LHCN-M2 (cell line): ENCODE data around the gene SCAMP5. TPM values are rescaled to one million over a fixed set of nuclear protein-coding genes. Genes with fewer than 3 reads are reported as not detected.

ENCODE experiments used
- DNase-seq: peaks from one replicate; pipeline ENCODE4 v3.0.0-alpha.2; 2012; ENCODE audit warnings: low read depth
- polyA plus RNA-seq: library from polyadenylated mRNA; unstranded; fragments of >200 nt; gene quantifications from one replicate; pipeline ENCODE4 v1.2.1, GENCODE V29; 2012; ENCODE audit warnings: missing spikeins
- total RNA-seq: library from RNA; depleted of rRNA; stranded (reverse); fragments of >200 nt; gene quantifications from 2 replicates; pipeline ENCODE4 v1.2.3, GENCODE V29; 2014; rRNA removed

The SCAMP5 gene, protein sequence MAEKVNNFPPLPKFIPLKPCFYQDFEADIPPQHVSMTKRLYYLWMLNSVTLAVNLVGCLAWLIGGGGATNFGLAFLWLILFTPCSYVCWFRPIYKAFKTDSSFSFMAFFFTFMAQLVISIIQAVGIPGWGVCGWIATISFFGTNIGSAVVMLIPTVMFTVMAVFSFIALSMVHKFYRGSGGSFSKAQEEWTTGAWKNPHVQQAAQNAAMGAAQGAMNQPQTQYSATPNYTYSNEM
- 0.51 and 0.98 TPM in 2 replicates for total RNA-seq
- polyA plus RNA-seq: 1.6 TPM

DNA sequence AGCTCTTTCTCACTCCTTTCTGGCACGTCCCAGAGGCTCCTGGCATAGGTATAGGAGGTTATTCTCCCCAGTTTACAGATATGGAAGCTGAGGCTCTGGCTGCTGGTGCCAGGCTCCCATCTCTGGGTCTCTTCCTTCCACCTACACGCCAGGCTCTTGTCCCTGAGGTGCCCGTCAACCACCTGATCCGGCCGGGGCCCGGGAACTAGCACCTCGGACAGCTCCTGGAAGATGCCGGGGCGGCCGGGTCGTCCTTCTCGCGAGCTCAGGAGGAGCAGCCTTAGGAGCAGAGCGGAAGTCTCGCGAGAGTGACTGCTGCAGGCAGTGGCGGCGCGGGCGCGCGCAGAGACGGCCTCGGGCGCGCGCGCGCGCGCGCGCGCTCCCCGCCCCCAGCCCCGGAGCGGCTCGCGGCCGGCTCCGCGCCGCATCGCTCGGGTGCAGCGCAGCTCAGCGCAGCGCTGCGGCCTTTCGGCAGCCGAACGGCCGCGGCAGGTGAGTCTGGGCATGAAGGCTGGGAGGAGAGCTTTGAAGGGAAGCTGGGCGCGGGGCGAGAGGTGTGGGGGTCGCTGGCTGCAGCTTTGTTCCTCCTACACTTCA, at the start of gene SCAMP5:
TSS of gene SCAMP5 (plus strand) at position 382 of the 597 bp plus-strand sequence. CDS start 16,277 bp downstream, outside the sequence.
- peak; percentile 80 for DNase-seq

DNA sequence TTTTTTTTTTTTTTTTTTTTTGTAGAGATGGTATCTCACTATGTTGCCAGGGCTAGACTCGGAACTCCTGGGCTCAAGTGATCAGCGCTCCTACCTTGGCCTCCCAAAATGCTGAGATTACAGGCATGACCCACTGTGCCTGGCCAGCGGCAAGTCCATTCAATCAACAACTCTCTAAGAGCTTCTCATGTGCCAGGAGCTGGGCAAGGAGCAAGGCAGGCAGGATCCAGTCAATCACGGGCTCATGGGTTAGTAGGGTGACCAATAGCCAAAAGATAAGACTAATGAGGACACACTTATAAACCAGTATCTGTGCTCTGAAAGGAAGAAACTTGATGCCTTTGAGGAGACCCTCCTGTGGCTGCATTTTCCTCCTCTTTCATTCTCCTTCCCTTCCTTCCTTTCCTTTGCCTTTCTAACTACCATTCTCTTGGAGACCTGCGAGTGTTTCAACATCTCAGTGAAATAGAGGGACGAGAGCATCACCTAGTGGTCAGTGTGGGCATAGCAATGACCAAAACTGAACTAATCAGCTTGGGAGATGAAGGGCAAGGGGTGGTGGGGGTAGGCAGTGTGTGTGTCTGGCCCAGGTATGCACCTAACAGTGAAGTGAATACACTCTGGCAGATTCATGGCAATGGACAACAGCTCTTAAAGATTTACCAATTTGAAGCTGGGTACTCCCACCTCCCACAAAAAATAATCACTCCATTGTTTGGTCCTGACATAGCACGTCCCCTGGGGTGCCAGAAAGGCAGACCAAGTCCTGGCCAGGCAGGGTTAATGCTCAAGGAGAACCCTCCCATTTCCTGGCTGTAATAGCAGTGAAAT, 45.1 kb upstream of the SCAMP5 start:
- DNase-seq: peak; percentile 66

GRCh38 chr15:74951006-74951405, 44.4 kb upstream of the SCAMP5 start:
- no peak for DNase-seq

DNA sequence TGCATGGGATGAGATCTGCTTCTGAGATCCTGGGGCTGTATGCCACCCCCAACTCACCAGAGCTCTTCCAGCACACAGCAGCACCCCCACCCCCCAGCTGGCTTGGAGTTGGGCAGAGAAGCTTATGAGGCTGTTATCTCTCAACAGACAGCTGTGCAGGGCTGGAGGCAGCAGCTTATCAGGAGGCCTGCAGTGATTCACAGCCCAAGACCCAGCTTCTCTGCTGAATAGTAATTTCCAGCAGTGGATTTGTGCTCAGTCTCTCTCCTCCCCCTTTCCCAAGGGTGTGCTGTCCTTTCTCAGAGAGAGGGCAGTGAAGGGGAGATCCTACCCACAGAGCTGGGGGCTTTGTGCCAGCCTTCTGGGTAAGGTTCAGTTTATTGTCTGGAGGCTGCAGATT, 40.8 kb upstream of the SCAMP5 start:
- DNase-seq: peak; percentile 37

DNA sequence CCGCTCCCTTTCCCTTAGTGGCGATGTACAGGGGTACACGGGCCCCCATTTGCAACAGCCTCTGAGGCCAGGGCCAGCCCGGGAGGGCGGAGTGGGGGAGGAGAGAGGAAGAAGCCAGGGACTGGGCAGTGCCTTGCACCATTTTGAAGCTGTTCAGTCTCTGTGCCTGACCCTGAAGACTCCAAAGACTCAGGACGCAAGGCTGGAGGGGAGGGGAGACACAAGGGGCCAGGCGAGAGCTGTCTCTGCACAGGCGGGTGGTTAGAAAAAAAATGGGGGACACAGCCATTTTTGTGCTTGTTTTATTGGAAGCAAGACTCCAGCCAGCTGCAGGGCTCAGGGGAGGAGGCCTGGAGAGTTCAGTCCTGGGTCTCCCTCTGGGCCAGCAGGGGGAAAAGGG, 40.3 kb upstream of the SCAMP5 start:
- DNase-seq: no peak

- DNase-seq: peak; percentile 27
These were observed 39.3 kb upstream of the SCAMP5 start for GRCh38 chr15:74955796-74956647.

DNA sequence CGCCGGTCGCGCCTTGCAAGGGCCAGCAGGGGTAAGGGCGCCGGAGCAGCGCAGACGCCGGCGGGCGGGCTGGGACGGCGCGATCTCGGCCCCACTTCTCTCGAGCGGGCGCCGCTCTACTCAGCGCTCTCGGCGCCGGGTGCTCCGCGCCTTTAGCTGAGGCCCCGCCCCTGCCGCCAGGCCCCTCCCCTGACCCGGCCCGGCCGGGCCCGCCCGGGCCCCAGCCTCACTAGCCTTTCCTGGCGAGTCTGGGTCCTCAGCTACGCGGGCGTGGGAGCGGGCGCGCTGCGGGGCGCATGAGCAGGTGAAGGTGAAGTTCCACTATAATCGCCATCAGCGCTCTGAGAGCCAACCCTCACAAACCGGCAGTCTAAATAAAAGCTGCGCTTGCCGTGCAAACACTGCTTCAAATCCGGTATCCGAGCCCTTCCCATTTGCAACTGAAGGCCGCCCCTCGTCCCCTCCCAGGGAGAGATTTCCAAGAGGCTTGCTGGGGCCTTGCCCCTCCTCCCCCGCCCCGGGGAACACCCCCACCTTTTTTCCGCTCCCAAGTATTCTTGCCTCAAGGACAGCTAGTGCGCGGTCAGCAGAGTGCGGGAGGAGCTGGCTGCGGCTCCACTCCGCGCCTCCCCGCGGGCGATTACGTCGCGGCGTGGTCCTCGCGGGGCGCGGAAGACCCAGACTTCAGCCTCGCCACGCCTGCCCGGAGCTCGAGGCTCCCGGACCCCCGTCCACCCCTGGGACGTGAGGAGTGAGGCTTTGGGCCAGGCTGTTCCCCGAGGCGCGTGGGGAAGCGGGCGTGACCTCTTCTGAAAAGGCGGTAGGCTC, 38.5 kb upstream of the SCAMP5 start, which contains the start of gene RPP25:
TSS of gene RPP25 (minus strand) at position 125 of the 828 bp plus-strand sequence. CDS start 189 bp downstream, outside the sequence.
- DNase-seq: peak; percentile 71

- DNase-seq: no peak
These were observed 37.8 kb upstream of the SCAMP5 start for GRCh38 chr15:74957476-74958035.

GRCh38 chr15:74958320-74958907, 36.9 kb upstream of the SCAMP5 start:
- peak; percentile 63 for DNase-seq

DNA sequence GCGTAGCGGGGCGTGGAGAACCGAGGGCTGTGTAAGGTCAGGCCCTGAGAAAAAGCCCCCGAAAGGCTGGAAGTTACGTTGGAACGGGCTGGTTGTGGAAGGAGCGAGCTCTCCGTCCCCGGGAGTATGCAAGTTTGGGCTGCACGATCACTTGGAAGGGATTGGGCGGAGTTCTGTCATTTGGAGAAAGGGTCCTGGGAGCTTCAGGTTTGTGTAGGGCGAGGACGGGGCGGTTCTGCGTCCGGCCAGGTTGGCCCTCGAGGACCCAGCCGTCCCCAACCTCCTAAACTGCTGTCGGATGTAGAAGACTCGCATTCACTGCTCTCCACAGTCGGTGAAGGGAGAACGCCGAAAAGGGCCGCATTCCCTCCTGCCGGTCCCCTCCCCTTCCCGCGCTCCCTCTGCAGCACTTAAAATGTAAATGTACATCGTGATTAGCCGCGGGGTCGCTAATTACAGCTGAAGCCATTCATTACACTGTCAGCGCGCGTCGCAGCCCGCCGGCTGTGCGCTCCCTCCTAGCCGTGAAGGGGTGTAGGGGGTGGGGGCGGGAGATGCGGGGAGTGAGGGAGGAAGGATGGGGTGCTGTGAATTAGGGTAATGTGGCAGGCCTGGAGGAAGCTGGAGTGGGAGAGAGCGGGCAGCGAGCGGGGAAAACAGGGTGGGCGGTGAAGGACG, 36.3 kb upstream of the SCAMP5 start:
- no peak for DNase-seq

DNA sequence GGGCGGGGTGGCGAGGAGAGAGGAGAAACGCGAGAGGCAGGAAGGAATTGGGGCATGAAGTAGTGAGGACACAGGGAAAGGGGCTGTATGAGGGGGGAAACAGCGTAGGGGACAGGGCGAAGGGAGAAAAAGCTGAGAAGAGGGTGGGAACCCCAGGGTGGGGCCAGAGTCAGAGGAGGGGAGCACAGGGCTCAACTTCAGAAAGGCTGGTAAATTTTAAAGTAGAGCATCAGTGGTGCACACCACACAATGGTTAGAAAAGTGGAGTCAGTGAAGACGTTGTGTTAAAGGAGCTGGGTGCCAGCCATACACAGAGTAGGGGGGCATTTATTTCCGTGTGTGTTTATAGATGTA, 35.8 kb upstream of the SCAMP5 start:
- DNase-seq: no peak

DNA sequence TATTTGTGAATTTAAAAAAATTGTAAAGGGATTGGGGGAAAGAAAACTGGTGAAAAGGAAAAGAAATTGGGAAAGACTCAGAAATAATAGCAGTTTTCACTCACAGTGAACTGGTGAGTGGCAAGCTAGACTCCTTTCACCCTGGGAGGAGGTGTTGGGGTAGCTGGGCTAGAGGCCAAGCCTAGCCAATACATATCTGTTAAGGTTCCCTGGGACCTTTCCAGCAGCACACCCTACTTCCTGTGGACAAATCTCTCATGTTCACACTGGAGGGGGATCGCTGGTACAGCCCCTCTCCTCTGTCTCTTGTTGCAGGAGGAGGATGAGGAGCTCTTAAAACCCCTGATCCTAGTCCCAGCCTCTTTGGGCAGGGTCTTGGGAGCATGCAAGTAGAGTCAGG, 35.1 kb upstream of the SCAMP5 start:
- no peak for DNase-seq

DNA sequence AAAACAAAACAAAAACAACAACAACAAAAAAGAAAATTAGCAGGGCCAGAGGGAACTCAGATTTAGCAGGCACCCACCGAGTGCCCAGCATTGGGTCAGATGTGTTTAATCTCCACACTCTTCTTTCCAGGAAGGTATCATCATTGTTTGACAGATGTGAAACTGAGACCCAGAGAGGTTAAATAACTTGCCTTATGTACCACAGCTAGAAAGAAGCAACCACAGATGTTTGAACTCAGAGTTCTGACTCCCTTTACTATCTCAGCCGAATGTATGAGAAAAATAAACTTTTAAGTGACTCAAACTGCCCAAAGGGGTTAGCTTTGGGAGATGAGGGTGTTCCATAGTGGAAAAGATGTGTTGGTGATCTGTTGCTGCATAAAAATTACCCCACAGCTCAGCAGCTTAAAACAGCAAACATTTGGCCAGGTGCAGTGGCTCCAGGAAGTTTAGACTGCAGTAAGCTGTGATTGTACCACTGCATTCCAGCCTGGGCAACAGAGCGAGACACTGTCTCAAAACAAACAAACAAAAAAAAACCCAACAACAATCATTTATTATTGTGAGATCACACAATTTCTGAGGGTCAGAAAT, 34.3 kb upstream of the SCAMP5 start:
- peak; percentile 6 for DNase-seq

- no peak for DNase-seq
These were observed 33.7 kb upstream of the SCAMP5 start for GRCh38 chr15:74961616-74962015.

- DNase-seq: no peak
These were observed 33.1 kb upstream of the SCAMP5 start for GRCh38 chr15:74962219-74962618.

GRCh38 chr15:74962671-74963070, 32.7 kb upstream of the SCAMP5 start:
- no peak for DNase-seq

DNA sequence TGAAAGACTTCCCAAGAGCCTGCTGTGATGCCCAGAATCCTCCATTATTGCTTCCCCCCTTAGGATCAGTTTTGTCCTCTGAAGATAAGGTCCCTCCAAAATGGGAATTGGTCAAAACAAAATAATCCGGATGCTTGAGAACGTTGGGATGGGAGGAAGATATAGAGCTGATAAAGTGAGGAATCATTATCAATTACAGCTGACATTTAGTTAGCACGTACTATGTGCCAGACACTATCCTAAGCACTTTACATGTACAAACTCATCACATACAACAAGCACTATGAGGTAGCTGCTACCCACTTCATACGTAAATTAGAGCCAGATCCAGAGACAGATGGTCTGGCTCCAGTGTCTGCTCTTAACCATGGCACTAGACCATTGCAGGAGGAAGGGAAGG, 32.1 kb upstream of the SCAMP5 start:
- DNase-seq: no peak

DNA sequence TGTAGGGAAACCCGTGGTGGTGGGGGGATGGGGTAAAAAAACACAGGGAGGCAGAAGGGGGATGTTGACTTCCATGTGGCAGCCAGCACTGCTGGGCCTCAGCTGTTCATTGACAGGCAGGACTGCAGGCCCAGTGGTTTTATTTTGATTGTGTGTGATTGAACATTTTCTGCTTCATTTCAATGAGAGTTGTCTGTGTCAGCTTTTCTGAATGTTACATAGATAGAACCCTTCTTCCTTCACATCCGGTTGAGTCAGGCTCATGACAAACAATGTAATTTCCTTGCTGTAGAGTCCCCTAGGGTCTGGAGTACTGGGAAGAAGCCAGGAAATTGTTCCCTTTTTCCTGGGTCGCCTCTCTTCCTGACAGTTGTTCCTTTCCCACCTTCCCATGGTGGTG, 30.6 kb upstream of the SCAMP5 start:
- peak; percentile 76 for DNase-seq

DNA sequence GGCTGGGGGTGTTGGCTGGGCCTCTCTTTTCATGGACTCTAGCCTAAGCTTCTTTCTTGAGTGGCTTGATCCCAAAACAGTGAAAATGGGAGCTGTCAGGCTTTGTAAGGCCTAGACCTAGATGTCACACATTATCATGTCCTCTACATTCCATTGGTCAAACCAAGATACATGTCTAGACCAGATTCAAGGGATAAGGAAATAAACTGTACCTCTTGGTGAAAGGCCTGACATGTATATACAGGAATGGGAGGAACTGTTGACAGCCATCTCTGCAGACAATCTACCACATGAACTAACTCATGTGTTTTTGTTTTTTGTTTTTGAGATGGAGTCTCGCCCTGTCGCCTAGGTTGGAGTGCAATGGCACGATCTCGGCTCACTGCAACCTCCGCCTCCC, 27.7 kb upstream of the SCAMP5 start:
- no peak for DNase-seq
